ENCODE results near the gene TMEM107.

DNA sequence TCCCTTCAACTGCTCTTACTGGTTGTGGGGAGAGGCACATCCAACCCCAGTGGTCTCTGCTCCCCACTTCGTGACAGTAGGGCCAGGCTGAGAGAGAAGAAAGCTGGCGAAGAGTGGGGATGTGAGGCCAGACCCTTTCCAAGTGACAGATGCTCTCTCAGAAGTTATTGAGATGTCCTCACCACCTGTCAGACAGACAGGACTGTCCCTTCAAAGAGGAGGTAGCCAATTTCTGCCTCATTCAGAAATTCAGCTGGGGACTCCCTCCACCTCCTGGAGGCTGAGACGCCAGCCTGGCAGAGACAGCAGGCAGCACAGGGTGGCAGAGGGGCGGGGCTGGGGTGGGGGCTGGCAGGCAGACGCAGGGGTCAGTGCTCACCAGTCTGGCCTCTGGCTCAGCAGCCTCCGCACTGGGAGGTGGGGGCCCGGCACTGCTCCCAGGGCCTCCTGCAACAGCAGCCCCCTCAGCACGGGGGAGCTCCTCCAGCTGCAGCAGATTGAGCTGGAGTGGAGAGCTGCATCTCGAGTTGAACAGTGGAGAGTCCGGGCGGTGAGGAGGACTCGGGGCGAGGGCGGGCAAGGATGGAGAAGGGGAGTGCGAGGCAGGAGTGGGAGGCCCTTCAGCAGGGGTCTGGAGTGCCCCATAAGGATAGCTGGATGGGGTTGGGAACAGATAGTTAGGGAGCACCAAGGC, 33.1 kb downstream of the TMEM107 start:
- TF ChIP-seq, protein P1, sequence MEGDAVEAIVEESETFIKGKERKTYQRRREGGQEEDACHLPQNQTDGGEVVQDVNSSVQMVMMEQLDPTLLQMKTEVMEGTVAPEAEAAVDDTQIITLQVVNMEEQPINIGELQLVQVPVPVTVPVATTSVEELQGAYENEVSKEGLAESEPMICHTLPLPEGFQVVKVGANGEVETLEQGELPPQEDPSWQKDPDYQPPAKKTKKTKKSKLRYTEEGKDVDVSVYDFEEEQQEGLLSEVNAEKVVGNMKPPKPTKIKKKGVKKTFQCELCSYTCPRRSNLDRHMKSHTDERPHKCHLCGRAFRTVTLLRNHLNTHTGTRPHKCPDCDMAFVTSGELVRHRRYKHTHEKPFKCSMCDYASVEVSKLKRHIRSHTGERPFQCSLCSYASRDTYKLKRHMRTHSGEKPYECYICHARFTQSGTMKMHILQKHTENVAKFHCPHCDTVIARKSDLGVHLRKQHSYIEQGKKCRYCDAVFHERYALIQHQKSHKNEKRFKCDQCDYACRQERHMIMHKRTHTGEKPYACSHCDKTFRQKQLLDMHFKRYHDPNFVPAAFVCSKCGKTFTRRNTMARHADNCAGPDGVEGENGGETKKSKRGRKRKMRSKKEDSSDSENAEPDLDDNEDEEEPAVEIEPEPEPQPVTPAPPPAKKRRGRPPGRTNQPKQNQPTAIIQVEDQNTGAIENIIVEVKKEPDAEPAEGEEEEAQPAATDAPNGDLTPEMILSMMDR (IDR thresholded peaks at IDR 0.05; ENCODE audit: insufficient read depth, low read length), result no peak
- no peak for TF ChIP-seq POLR2AphosphoS5 (IDR thresholded peaks at IDR 0.05; ENCODE audit: low read depth)

Measured in HL-60 (cell line).